HCT116 (cell line): Measurements from ENCODE around the gene AGAP1. TPM values are rescaled to one million over a fixed set of nuclear protein-coding genes. Genes with fewer than 3 reads are reported as not detected.

ENCODE experiments used
- ATAC-seq: fragments of 200-7000 bp; cut with Tn5 transposase; 2 replicates; pipeline ENCODE4 v1.9.1; 2020; ENCODE audit warnings: mild to moderate bottlenecking, moderate library complexity
- BruUV-seq: library from RNA; stranded (reverse); fragments of 400-500 nt; replicated peaks from 2 replicates; lab custom pipeline; 2021; lab: Mats Ljungman, UMichigan
- CTCF ChIA-PET: fragments of 300-600 bp; sonication (Branson Sonifier 250); formaldehyde crosslinking; loops from one replicate; lab custom pipeline; 2021; ENCODE audit warnings: antibody characterized with exemption; lab: Charles Lee
- POLR2A ChIA-PET: fragments of 300-600, 350-600 bp; sonication (Branson Sonifier 250); formaldehyde crosslinking; loops from one replicate; lab custom pipeline; 2021; ENCODE audit warnings: antibody characterized with exemption; lab: Charles Lee
- RAD21 ChIA-PET, 2 experiments: fragments of 300-600 bp; sonication (Branson Sonifier 250); formaldehyde crosslinking; loops; one replicate each; lab custom pipeline; 2023; ENCODE audit warnings: low total read pairs in 2 of 2; ENCODE audit not compliant: uncharacterized antibody in 2 of 2, unreplicated experiment in 2 of 2, low non-redundant PET in 1 of 2; lab: Charles Lee
- DNase-seq: peaks from one replicate; pipeline ENCODE4 v3.0.0-alpha.2; 2010; ENCODE audit warnings: low read depth, low spot score
- H2AFZ ChIP-seq: fragments of 200-600 bp; shearing (Covaris generic), sonication (generic); 2 replicates; pipeline ENCODE4 v1.6.1; 2017; ENCODE audit warnings: low read depth, mixed run types, mixed read lengths, antibody characterized with exemption, low read length; ENCODE audit not compliant: poor library complexity, severe bottlenecking
- H3K27ac ChIP-seq: 2 replicates; pipeline ENCODE4 v1.5.1; 2012; ENCODE audit warnings: low read depth, low read length
- H3K27me3 ChIP-seq: fragments of 200-600 bp; sonication (generic); 2 replicates; pipeline ENCODE4 v1.6.1; 2016; ENCODE audit warnings: mixed run types, low read length, mixed read lengths; ENCODE audit not compliant: insufficient read depth
- H3K36me3 ChIP-seq, 2 experiments: fragments of 200-500 bp in 1 of 2; fragments of 200-600 bp in 1 of 2; sonication (Bioruptor generic) in 1 of 2; sonication (generic) in 1 of 2; 2 replicates each; pipeline versions ENCODE4 v1.5.1 to v1.6.1; 2014 to 2016; ENCODE audit warnings: low read length in 2 of 2, inconsistent platforms in 1 of 2, mixed read lengths in 1 of 2, mixed run types in 1 of 2; ENCODE audit not compliant: insufficient read depth in 2 of 2, control insufficient read depth in 1 of 2
- H3K4me1 ChIP-seq, 2 experiments: fragments of 200-600 bp in 1 of 2; sonication (generic) in 1 of 2; 2 replicates each; pipeline versions ENCODE4 v1.5.1 to v1.6.1; 2012 to 2017; ENCODE audit warnings: low read length in 2 of 2, inconsistent platforms in 1 of 2, mild to moderate bottlenecking in 1 of 2, mixed read lengths in 1 of 2, mixed run types in 1 of 2, moderate library complexity in 1 of 2; ENCODE audit not compliant: insufficient read depth in 2 of 2, control insufficient read depth in 1 of 2
- H3K4me2 ChIP-seq: fragments of 200-600 bp; sonication (generic); 2 replicates; pipeline ENCODE4 v1.6.1; 2017; ENCODE audit warnings: mixed run types, low read length, mixed read lengths
- H3K4me3 ChIP-seq, 2 experiments: fragments of 200-600 bp in 1 of 2; sonication (generic) in 1 of 2; replicated peaks in 1 of 2; 2 replicates each; pipeline ENCODE4 v1.5.1; 2011 to 2016; ENCODE audit warnings: low read length in 2 of 2, control low read depth in 1 of 2, low read depth in 1 of 2, mild to moderate bottlenecking in 1 of 2, mixed read lengths in 1 of 2, mixed run types in 1 of 2
- H3K79me2 ChIP-seq: fragments of 200-600 bp; sonication (generic); 2 replicates; pipeline ENCODE4 v1.6.1; 2017; ENCODE audit warnings: mild to moderate bottlenecking, mixed run types, low read length, moderate library complexity, mixed read lengths; ENCODE audit not compliant: insufficient read depth
- H3K9ac ChIP-seq: fragments of 200-600 bp; sonication (generic); 2 replicates; pipeline ENCODE4 v1.6.1; 2016; ENCODE audit warnings: low read length, mixed read lengths
- H3K9me2 ChIP-seq: fragments of 200-600 bp; sonication (generic), shearing (Covaris generic); 2 replicates; pipeline ENCODE4 v1.6.1; 2017; ENCODE audit warnings: mixed run types, mild to moderate bottlenecking, moderate library complexity; ENCODE audit not compliant: insufficient read depth
- H3K9me3 ChIP-seq, 2 experiments: fragments of 200-500 bp in 1 of 2; fragments of 200-600 bp in 1 of 2; sonication (Bioruptor generic) in 1 of 2; sonication (generic) in 1 of 2; 2 replicates each; pipeline ENCODE4 v1.6.1; 2014 to 2017; ENCODE audit warnings: low read length in 2 of 2, mixed read lengths in 2 of 2, inconsistent platforms in 1 of 2, low read depth in 1 of 2, mild to moderate bottlenecking in 1 of 2, mixed run types in 1 of 2, moderate library complexity in 1 of 2; ENCODE audit not compliant: control insufficient read depth in 1 of 2, insufficient read depth in 1 of 2
- H4K20me1 ChIP-seq: fragments of 200-600 bp; sonication (generic), shearing (Covaris generic); 2 replicates; pipeline ENCODE4 v1.6.1; 2017; ENCODE audit warnings: mixed run types, mild to moderate bottlenecking, moderate library complexity; ENCODE audit not compliant: insufficient read depth
- ATF3 ChIP-seq: IDR thresholded peaks from 2 replicates; pipeline ENCODE4 v1.6.1; 2012
- CEBPB ChIP-seq: IDR thresholded peaks from 2 replicates; pipeline ENCODE4 v1.6.1; 2012; ENCODE audit warnings: low read depth
- EGR1 ChIP-seq: IDR thresholded peaks from 2 replicates; pipeline ENCODE4 v1.6.1; 2012; ENCODE audit warnings: low read depth
- EZH2 ChIP-seq: fragments of 200-600 bp; sonication (generic); IDR thresholded peaks from 2 replicates; pipeline ENCODE4 v1.6.1; 2017; ENCODE audit warnings: antibody characterized with exemption, mixed run types
- EZH2phosphoT487 ChIP-seq: fragments of 200-600 bp; IDR thresholded peaks from 2 replicates; pipeline ENCODE4 v1.6.1; 2018; ENCODE audit warnings: antibody characterized with exemption, borderline replicate concordance
- JUND ChIP-seq: IDR thresholded peaks from 2 replicates; pipeline ENCODE4 v1.6.1; 2012
- POLR2AphosphoS5 ChIP-seq: IDR thresholded peaks from 2 replicates; pipeline ENCODE4 v1.6.1; 2011; ENCODE audit warnings: mild to moderate bottlenecking, low read depth, low read length, moderate library complexity
- SRF ChIP-seq: IDR thresholded peaks from 2 replicates; pipeline ENCODE4 v1.6.1; 2012; ENCODE audit warnings: low read depth
- TCF7L2 ChIP-seq: IDR thresholded peaks from 2 replicates; pipeline ENCODE4 v1.7.0; 2011; ENCODE audit warnings: borderline replicate concordance, inconsistent platforms; ENCODE audit not compliant: insufficient read depth, insufficient read length; ENCODE audit errors: extremely low read depth
- ZBTB33 ChIP-seq: IDR thresholded peaks from 2 replicates; pipeline ENCODE4 v1.6.1; 2011; ENCODE audit warnings: mild to moderate bottlenecking, low read length, moderate library complexity; ENCODE audit not compliant: insufficient replicate concordance; ENCODE audit errors: extremely low read depth
- ZFX ChIP-seq: fragments of 450-650 bp; IDR thresholded peaks from 2 replicates; pipeline ENCODE4 v1.6.1; 2017
- ZNF274 ChIP-seq: fragments of 200-500 bp; sonication (Bioruptor generic); IDR thresholded peaks from 2 replicates; pipeline ENCODE4 v1.6.1; 2014; ENCODE audit warnings: mild to moderate bottlenecking, low read depth, low read length, inconsistent platforms
- intact Hi-C: fragments of 100-400 bp; cut with micrococcal nuclease; formaldehyde crosslinking; loops from 2 replicates; pipeline ENCODE4 v1.10.0; 2022
- total RNA-seq: library from RNA; stranded (reverse); gene quantifications from one replicate; pipeline ENCODE4 v1.2.1, GENCODE V29; 2021; ENCODE audit not compliant: unreplicated experiment
- TF ChIP-seq, protein P1 (sequence below): IDR thresholded peaks from 2 replicates; pipeline ENCODE4 v1.6.1; 2012

AGAP1 gene
- total RNA-seq, 1 experiment from 2014 or later = 43.8 TPM

DNA sequence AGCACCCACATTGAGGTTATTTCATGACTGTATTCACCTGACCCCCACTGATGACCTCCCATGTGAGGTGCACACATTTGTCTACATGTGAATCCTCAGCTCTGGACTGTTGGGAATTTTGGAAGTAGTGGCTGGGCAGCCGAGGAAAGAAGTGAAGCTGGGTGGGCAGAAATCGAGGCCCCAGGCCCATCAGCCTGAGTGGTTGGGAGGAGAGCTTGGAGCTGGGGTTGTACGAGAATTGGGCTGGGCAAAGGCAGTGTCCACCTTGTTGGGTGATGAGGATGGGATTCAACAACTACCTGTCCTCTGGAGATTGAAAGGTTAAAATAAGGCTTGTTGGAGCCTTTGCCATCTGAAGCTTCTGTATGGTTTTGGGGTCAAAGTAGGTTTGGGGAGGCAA is 35.8 kb downstream of the AGAP1 start (continued):
- TF ChIP-seq EZH2 (no peak), ZNF274 (no peak), TCF7L2 (no peak), SRF (no peak), ATF3 (no peak), EGR1 (no peak), CEBPB (no peak), EZH2phosphoT487 (no peak), ZBTB33 (no peak)
- TF ChIP-seq, protein P1, sequence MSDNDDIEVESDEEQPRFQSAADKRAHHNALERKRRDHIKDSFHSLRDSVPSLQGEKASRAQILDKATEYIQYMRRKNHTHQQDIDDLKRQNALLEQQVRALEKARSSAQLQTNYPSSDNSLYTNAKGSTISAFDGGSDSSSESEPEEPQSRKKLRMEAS = no peak

DNA sequence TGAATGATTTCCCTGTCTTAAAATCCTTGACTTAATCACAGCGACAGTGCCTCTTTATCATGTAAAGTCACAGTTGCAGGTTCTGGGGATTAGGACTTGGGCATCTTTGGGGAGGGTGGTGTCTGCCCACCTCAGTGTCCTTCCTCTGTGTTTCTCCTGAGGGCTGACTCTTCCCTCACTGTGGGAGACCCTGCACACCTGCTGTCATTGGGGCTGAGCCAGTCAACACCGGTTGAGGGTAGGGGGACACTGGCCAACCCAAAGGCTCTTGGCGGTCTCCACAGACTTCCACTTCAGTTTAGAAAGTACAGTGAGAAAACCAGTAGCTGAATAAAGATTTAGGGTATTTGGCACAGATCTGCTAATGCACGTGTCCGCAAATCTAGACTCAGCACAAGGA is 36.9 kb downstream of the AGAP1 start:
- no TSS peak for BruUV-seq
- H3K9me3 ChIP-seq = no peaks in the 10 kb centered on the region
- DNase-seq (no peak), ATAC-seq (no peak)
- H3K4me2 ChIP-seq = no peak overlapping the region
- CTCF ChIA-PET = no interaction called here
- H3K9ac ChIP-seq = no peak overlapping the region
- no peak overlapping the region for H2AFZ ChIP-seq
- TF ChIP-seq POLR2AphosphoS5 = no peak
- no peak for TF ChIP-seq JUND
- no peak for TF ChIP-seq EGR1
- TF ChIP-seq ZBTB33 = no peak
- no peak for TF ChIP-seq EZH2phosphoT487
- TF ChIP-seq, protein P1 = no peak
- no peak for TF ChIP-seq ZNF274
- TF ChIP-seq ZFX = no peak
- POLR2A ChIA-PET = no interaction called here
- no peaks in the 10 kb centered on the region for H3K27me3 ChIP-seq
- intact Hi-C loops = no loop called here
- peaks cover 5% of the 10 kb centered on the region; the same call in 1 of the 2 replicates for H4K20me1 ChIP-seq
- H3K27ac ChIP-seq = no peak overlapping the region
- H3K4me3 ChIP-seq = no peak overlapping the region
- RAD21 ChIA-PET = no interaction called here
- peaks cover 93% of the 10 kb centered on the region for H3K79me2 ChIP-seq
- H3K9me2 ChIP-seq = no peaks in the 10 kb centered on the region
- no peaks in the 10 kb centered on the region for H3K4me1 ChIP-seq
- no peaks in the 10 kb centered on the region for H3K36me3 ChIP-seq
